Thyroid gland (tissue), 4 donors: Measurements from ENCODE around the gene FH. TPM values are rescaled to one million over a fixed set of nuclear protein-coding genes. Genes with fewer than 3 reads are reported as not detected.

Source experiments
- DNase-seq, 2 donors: peaks; one replicate each; pipeline ENCODE4 v3.0.0-alpha.2; 2019
- H3K27ac ChIP-seq, 3 donors: fragments of 200-600 bp; sonication (generic); 1 replicate in 2 of 3; 2 replicates in 1 of 3; pipeline ENCODE4 v1.5.1; 2016 to 2019; ENCODE audit warnings: mild to moderate bottlenecking in 1 of 3, moderate library complexity in 1 of 3
- H3K27me3 ChIP-seq: fragments of 200-600 bp; sonication (generic); one replicate; pipeline ENCODE4 v1.5.1; 2019
- H3K36me3 ChIP-seq, 2 donors: fragments of 200-600 bp; sonication (generic); one replicate each; pipeline ENCODE4 v1.5.1; 2016 to 2019
- H3K4me1 ChIP-seq, 2 donors: fragments of 200-600 bp; sonication (generic); one replicate each; pipeline ENCODE4 v1.5.1; 2017 to 2019
- H3K4me3 ChIP-seq, 3 donors: fragments of 200-600 bp; sonication (generic); replicated peaks in 1 of 3; 1 replicate in 2 of 3; 2 replicates in 1 of 3; pipeline ENCODE4 v1.5.1; 2016; ENCODE audit warnings: mild to moderate bottlenecking in 1 of 3
- H3K9me3 ChIP-seq: fragments of 200-600 bp; sonication (generic); one replicate; pipeline ENCODE4 v1.5.1; 2017
- POLR2A ChIP-seq, 2 donors: fragments of 450-650 bp; IDR thresholded peaks; one replicate each; pipeline ENCODE4 v1.6.1; 2017; ENCODE audit warnings: antibody characterized with exemption in 2 of 2, mild to moderate bottlenecking in 2 of 2, moderate library complexity in 1 of 2
- WGBS, 2 donors: methylation state at CpG; one replicate each; pipeline ENCODE4 v1.1.5; 2017; 5-methylcytosine and 5-hydroxymethylcytosine counted together
- intact Hi-C: fragments of 100-400 bp; cut with DNase I; formaldehyde crosslinking; loops from one replicate; pipeline ENCODE4 v1.15.1; 2023
- total RNA-seq, 4 donors: library from RNA; depleted of rRNA; stranded (reverse); fragments of >200 nt; gene quantifications; one replicate each; pipeline ENCODE4 v1.2.3, GENCODE V29; 2016
- TF ChIP-seq, protein P1 (sequence below), 6 experiments: fragments of 200-600 bp in 3 of 6; fragments of 450-650 bp in 3 of 6; sonication (generic) in 3 of 6; IDR thresholded peaks; one replicate each; pipeline ENCODE4 v1.5.1; 2016 to 2019; ENCODE audit warnings: antibody characterized with exemption in 6 of 6, mild to moderate bottlenecking in 2 of 6, inconsistent platforms in 1 of 6, moderate library complexity in 1 of 6

FH gene
- total RNA-seq, 4 donors from 2014 or later = 52.7 to 84.3 (median 64.6) TPM

GRCh38 chr1:241532864-241533263 is 13.3 kb upstream of the FH start:
- WGBS, 2 donors = 82 to 87% methylated on average over 7 of the region's 7 CpGs
- intact Hi-C loops = loop anchor here (5.0 kb wide), 1 partner anchor 109 kb away; the partner anchor contains the start of genes CHML and OPN3
- Histone ChIP-seq H3K36me3 (no peaks in the 10 kb centered on the region), H3K4me1 (no peaks in the 10 kb centered on the region), H3K4me3 (no peak overlapping the region), H3K27me3 (no peaks in the 10 kb centered on the region), H3K27ac (no peak overlapping the region), H3K9me3 (no peaks in the 10 kb centered on the region)
- TF ChIP-seq, protein P1, sequence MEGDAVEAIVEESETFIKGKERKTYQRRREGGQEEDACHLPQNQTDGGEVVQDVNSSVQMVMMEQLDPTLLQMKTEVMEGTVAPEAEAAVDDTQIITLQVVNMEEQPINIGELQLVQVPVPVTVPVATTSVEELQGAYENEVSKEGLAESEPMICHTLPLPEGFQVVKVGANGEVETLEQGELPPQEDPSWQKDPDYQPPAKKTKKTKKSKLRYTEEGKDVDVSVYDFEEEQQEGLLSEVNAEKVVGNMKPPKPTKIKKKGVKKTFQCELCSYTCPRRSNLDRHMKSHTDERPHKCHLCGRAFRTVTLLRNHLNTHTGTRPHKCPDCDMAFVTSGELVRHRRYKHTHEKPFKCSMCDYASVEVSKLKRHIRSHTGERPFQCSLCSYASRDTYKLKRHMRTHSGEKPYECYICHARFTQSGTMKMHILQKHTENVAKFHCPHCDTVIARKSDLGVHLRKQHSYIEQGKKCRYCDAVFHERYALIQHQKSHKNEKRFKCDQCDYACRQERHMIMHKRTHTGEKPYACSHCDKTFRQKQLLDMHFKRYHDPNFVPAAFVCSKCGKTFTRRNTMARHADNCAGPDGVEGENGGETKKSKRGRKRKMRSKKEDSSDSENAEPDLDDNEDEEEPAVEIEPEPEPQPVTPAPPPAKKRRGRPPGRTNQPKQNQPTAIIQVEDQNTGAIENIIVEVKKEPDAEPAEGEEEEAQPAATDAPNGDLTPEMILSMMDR (IDR thresholded peaks at IDR 0.05) = no peak
- no peak for TF ChIP-seq POLR2A (IDR thresholded peaks at IDR 0.05)
- DNase-seq = no peak

GRCh38 chr1:241532162-241532531 is 12.6 kb upstream of the FH start, which contains the start of gene KMO:
KMO (plus strand) TSS chr1:241532378; CDS start chr1:241532445, 67 bp downstream.
- Histone ChIP-seq H3K27ac (no peak within 1 kb of the TSS), H3K36me3 (no peaks in the 10 kb centered on the region), H3K9me3 (no peaks in the 10 kb centered on the region), H3K4me1 (no peaks in the 10 kb centered on the region), H3K27me3 (no peaks in the 10 kb centered on the region), H3K4me3 (peak within 1 kb of the TSS in 2 of 3 donors; percentile 23 to 41)
- TF ChIP-seq, protein P1 (IDR thresholded peaks at IDR 0.05) = no peak
- TF ChIP-seq POLR2A (IDR thresholded peaks at IDR 0.05) = no peak
- no peak for DNase-seq
- WGBS, 2 donors = 2 to 3% methylated on average over 1 of the region's 1 CpG
- intact Hi-C loops = loop anchor here (5.0 kb wide), 1 partner anchor 110 kb away; the partner anchor contains the start of genes CHML and OPN3

DNA sequence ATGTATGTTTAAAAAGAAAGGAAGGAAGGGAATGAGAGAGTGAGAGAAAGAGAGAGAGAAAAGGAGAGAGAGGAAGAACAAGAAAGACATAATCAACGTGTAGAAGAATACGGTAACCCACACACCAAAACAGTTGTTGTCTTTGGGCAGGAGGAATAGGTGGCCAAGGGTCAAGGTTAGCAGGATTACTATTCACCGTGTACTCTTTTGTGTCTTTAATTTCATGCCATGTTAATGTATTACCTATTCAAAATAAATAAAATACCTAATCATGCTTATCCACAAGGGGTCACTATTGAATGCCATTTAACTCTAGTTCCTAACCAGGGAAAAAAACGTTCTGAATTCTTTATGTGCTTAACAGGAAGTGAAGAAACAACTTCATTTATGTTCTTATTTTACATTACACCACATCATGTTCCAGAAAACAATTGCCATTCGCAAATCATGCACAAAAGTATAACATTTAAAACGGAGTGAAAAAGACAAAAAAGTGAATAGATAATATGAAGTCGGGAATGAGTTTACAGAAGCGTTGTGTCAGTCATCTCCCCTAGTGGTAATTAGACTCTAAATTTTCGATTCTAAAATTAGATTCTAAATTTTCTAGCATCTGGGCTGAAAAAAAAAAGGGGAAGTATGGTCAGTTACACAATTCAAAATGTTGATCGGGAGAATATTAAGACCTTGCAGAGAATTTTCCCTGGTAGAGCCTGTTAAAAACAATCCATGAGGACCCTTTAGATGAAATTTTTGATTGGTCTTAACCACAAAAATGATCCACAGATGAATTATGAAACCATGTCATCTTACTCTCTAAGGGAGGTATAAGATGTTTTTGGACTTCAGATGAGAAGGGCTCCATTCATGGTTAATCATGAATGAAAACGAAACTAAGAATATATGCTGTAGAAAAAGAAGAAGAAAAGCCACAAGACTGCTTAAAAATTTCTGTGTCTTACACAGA is 11.9 kb upstream of the FH start:
- Histone ChIP-seq H3K9me3 (no peaks in the 10 kb centered on the region), H3K27ac (no peak overlapping the region)

DNA sequence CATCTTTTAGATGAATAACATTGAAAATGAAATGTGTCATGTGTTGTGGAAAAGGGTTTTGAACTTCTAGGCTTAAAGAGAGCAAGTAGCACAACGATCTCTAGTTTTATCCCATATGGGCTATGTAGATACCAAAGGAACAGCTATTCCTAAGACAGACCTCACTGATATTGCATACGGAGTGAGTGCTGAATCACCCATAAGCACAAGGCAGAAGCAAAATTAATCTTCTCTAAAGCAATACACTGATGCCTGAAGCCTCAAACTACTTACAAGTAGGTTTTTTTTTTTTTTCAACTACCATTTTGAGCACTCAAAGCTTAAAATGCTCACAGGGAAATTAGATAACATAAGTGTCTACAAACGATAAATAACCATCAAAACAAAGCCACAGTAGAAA is 7.6 kb upstream of the FH start:
- H3K4me3 ChIP-seq = no peak overlapping the region
- H3K27ac ChIP-seq = no peak overlapping the region
- no peaks in the 10 kb centered on the region for H3K27me3 ChIP-seq
- intact Hi-C loops = no loop called here
- H3K4me1 ChIP-seq = no peaks in the 10 kb centered on the region
- no peaks in the 10 kb centered on the region for H3K36me3 ChIP-seq
- DNase-seq = no peak
- H3K9me3 ChIP-seq = no peaks in the 10 kb centered on the region
- TF ChIP-seq POLR2A (IDR thresholded peaks at IDR 0.05) = no peak
- TF ChIP-seq, protein P1 (IDR thresholded peaks at IDR 0.05) = no peak
- 78 to 88% methylated on average over 3 of the region's 3 CpGs for whole genome bisulfite sequencing, 2 donors

More for the DNA sequence above, 11.9 kb upstream of the FH start:
- TF ChIP-seq, protein P1 (IDR thresholded peaks at IDR 0.05) = peak in 4 of 6 experiments; percentile 25 to 67 (median 60)
- TF ChIP-seq POLR2A (IDR thresholded peaks at IDR 0.05) = no peak
- H3K36me3 ChIP-seq = no peaks in the 10 kb centered on the region
- 4 to 5% methylated on average over 11 of the region's 11 CpGs for WGBS, 2 donors
- H3K4me3 ChIP-seq = peak overlapping the region in 2 of 3 donors; percentile 23 to 41
- intact Hi-C loops = loop anchor here (5.0 kb wide), 1 partner anchor 111 kb away; the partner anchor contains the start of genes CHML and OPN3
- no peak for DNase-seq
- no peaks in the 10 kb centered on the region for H3K4me1 ChIP-seq
- no peaks in the 10 kb centered on the region for H3K27me3 ChIP-seq

GRCh38 chr1:241525026-241525425 is 5.5 kb upstream of the FH start:
- Histone ChIP-seq H3K36me3 (no peaks in the 10 kb centered on the region), H3K27me3 (no peaks in the 10 kb centered on the region), H3K27ac (no peak overlapping the region), H3K9me3 (no peaks in the 10 kb centered on the region), H3K4me3 (no peak overlapping the region), H3K4me1 (no peaks in the 10 kb centered on the region)
- WGBS, 2 donors = 63 to 69% methylated on average over 3 of the region's 3 CpGs
- TF ChIP-seq, protein P1 (IDR thresholded peaks at IDR 0.05) = no peak
- no peak for TF ChIP-seq POLR2A (IDR thresholded peaks at IDR 0.05)
- intact Hi-C loops = no loop called here
- no peak for DNase-seq
